GM12892 (cell line): ENCODE data around the gene ALOXE3.

Experiments used
- DNase-seq: peaks from one replicate; pipeline ENCODE4 v3.0.0; 2011; ENCODE audit not compliant: insufficient read length
- FAIRE-seq: peaks from 2 replicates; lab custom pipeline; 2011; peaks lifted over from hg19 to GRCh38; lab: Jason Lieb, UNC
- POLR2A ChIP-seq: IDR thresholded peaks from 2 replicates; pipeline ENCODE4 v1.6.1; 2011; ENCODE audit warnings: low read depth, low read length, control low read depth
- POLR2AphosphoS5 ChIP-seq: IDR thresholded peaks from 2 replicates; pipeline ENCODE4 v1.6.1; 2011; ENCODE audit warnings: low read depth, low read length, control low read depth
- TAF1 ChIP-seq: IDR thresholded peaks from 2 replicates; pipeline ENCODE4 v1.6.1; 2011; ENCODE audit warnings: low read depth, mild to moderate bottlenecking, control low read depth, low read length, borderline replicate concordance

Gene ALOXE3

DNA sequence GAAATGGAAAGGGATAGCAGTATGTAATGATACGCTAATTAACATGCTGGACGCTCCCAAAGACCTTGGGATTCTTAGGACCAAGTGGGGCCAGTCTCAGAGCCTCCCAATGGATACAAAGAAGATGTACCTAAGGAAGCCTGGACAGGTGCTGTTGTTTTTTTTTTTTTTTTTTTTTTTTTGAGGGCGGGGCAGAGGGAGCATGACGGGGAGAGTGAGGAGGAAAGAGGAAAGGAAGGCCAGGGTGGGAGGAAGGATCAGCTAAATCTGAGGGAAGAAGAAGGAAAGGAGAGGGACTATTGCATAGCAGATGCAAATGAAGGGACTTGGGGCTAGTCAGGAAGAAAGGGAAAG lies 41.9 kb upstream of the ALOXE3 start:
- no peak for TF ChIP-seq POLR2AphosphoS5
- TF ChIP-seq POLR2A = no peak
- TF ChIP-seq TAF1 = no peak
- DNase-seq (no peak), FAIRE-seq (no peak)

- DNase-seq = no peak
- FAIRE-seq = no peak
- TF ChIP-seq POLR2A (no peak), POLR2AphosphoS5 (no peak), TAF1 (no peak)
Observed at GRCh38 chr17:8159459-8160223, 41.3 kb upstream of the ALOXE3 start.

GRCh38 chr17:8159032-8159400 lies 40.7 kb upstream of the ALOXE3 start:
- no peak for TF ChIP-seq POLR2A
- no peak for TF ChIP-seq TAF1
- TF ChIP-seq POLR2AphosphoS5 = no peak
- no peak for FAIRE-seq
- no peak for DNase-seq

- FAIRE-seq = peak; percentile 89
- TF ChIP-seq TAF1 (no peak), POLR2A (peak; percentile 44)
- peak; percentile 74 for DNase-seq
Observed at GRCh38 chr17:8158267-8159031, 40.1 kb upstream of the ALOXE3 start.

DNA sequence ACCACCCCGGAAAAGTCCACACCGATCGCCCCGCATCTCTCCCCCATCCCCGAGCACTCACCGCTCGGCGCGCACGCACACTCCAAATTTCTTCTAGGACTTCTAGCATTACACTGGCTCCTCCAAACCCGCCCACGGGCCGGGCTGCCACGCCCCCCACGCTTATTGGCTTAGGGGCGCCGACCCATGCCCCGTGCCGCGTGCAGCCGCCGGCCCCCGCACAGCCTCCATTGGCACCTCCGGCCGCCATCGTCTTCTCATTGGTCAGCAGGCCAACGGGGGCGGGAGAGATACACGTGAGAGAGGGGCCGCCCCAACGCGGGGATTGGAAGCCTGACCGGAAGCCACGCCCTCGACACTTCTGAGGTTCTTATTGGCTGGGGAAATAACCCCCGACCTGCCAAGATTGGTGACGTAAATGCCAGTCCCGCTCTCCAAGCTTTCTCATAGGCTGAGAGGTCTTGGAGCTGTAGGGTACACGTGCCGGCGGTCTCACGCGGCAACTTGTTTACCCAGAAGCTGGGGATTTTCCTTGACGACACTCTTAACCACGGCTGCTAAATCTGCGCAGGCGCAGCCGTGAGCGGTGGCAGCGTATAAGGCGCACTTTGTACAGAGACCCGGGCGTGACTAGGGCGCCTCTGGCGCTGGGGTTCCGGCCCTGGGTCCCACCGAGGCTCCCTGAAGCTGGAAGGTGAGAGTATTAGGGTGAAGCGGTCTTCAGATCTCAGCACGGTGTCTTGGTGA lies 38.1 kb upstream of the ALOXE3 start:
- TF ChIP-seq POLR2A (peak; percentile 80), TAF1 (peak; percentile 67), POLR2AphosphoS5 (peak; percentile 58)
- DNase-seq (peak; percentile 96), FAIRE-seq (peak; percentile 99)

DNA sequence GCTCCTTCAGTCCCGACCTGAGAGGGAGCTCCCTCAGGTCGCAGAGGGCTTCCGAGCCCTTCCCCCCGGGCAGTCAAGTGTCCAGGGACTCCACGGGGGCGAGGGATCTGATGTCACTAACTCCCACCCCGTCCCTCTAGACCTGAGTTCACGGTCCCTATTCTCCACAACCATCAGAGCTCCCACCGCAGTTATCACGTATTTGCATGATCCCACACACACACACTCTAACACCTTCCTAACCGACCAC lies 37.6 kb upstream of the ALOXE3 start:
- no peak for DNase-seq
- peak; percentile 30 for FAIRE-seq
- TF ChIP-seq POLR2A = no peak
- TF ChIP-seq POLR2AphosphoS5 = no peak
- TF ChIP-seq TAF1 = no peak

DNA sequence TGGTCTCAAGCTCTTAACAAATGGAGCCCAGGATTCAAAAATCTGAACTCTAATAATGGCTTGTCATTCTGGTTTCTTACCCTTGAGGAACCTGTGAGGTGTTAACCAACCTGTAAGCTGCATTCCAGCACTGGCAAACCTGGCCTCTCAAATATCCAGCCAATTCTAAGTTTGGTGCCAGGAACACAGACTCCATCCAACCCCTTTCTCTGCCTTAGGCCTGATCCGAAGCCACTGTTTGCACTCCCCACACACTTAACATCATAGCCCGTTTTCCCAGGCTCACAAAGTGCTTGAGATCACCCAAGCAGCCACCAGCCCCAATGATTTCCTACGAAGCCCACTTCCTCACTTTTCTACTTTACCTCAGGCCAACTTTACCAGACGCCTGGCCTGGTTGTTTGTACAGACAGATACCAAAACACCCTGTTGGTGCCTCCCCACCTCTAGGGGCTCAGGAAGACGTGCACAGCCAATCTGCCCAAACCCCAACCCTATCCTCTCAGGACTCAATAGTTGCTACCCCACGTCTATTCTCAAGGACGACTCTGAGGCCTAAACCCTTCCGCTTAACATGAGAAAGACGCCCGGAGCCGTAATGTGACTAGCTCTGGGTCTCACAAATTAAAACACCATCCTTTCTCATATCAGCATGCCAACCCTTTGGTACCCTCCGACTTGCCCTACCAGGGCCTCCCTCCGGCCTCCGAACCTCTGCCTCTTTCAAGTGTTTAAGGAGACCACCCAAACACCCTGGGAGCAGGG lies 37.1 kb upstream of the ALOXE3 start:
- FAIRE-seq = no peak
- TF ChIP-seq POLR2A = no peak
- TF ChIP-seq POLR2AphosphoS5 = no peak
- DNase-seq = no peak

DNA sequence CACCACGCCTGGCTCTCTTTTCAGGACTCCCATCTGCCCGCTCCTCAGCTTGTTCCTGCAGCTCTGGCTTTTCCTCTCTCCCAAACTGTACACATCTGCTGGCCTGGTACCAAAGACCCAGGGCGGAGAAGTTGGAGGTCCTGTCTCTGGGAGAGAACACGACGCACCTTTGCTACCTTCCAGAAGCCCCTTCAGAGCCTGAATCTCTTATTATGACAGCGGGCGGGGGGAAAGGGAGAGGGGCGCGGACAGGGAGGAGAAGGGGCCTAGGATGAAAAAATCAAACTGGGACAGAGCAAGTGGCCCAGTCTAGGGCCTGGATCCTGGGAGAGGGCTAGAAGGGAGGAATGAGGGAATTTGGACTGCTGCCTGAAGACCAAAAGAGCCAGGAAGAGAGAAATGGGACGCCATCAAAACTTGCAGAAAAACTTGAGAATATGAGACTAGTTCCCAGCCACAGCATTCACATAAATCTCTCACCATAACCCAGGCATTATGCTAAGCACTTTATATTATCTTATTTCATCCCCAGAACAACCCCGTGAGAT lies 36.4 kb upstream of the ALOXE3 start:
- TF ChIP-seq POLR2AphosphoS5 = no peak
- no peak for TF ChIP-seq POLR2A
- no peak for TF ChIP-seq TAF1
- DNase-seq (no peak), FAIRE-seq (no peak)

GRCh38 chr17:8153957-8154607 lies 35.8 kb upstream of the ALOXE3 start:
- DNase-seq = no peak
- no peak for TF ChIP-seq TAF1
- TF ChIP-seq POLR2AphosphoS5 = no peak
- no peak for TF ChIP-seq POLR2A
- peak; percentile 89 for FAIRE-seq

DNA sequence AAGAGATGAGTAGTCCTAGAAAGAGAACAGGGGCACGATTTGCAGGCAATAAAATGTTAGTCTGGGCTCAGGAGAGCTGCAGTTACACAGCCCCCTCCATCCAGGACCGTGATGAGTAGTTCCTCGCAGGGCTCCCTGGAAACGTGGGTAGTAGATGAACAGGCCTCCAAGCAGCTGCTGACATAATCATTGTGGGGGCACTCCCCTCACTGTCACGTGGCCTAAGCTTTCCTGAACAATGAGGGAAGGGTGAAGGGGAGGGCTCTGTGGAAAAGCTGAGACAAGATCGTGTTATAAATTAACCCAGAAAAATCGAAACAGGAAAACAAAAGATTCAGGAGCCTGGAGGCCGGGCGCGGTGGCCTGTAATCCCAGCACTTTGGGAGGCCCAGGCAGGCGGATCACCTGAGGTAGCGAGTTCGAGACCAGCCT lies 35.2 kb upstream of the ALOXE3 start:
- no peak for TF ChIP-seq POLR2A
- no peak for TF ChIP-seq TAF1
- no peak for TF ChIP-seq POLR2AphosphoS5
- no peak for FAIRE-seq
- DNase-seq = no peak

DNA sequence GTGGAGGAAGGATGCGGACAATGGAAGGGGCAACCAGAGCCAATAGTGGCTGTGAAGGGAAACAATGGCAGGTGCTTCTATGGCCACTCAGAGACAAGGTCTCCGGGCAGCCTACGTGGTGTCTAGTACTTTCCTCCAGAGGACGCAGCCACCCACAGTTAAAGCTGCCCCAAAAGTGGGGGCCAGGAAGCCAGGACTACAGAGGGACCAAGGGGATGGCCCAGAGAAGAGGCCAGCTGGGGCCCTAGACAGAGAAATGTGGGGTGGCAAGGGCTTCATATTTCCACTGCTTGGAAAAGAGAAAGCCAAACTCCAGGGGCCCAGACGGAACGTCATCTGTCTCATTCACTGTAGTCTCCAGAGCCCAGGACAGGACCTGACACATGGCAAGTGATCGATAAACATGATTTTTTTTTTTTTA lies 34.7 kb upstream of the ALOXE3 start:
- DNase-seq (no peak), FAIRE-seq (no peak)
- TF ChIP-seq TAF1 = no peak
- no peak for TF ChIP-seq POLR2AphosphoS5
- no peak for TF ChIP-seq POLR2A
